GM19193 (cell line): ENCODE results near the gene TMEM245.
A peak's percentile ranks its signal among the peaks of the same experiment; 100 is the strongest.

Experiments
- POLR2A ChIP-seq: IDR thresholded peaks from 4 replicates; pipeline ENCODE4 v1.6.1; 2011; ENCODE audit not compliant: insufficient read depth, insufficient read length; ENCODE audit errors: extremely low read depth

TMEM245 gene

DNA sequence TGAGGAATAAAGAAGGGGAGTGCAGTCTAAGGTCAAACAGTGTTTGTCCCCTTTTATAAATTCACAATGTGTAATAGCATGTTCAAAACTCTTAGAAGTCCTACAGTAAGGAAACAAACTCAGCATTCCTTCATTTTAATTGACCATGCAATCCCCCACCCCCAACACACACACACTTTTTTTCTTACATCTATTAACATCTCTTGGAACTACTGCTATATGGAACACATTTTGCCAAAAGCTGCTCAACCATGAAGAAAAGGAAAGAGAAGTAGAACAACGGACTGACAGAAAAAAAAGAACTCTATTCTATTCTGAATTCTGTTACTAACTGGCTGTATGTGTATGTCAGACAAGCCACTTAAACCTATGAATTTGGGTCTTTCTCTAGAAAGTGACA, 103.6 kb downstream of the TMEM245 start:
- no peak for TF ChIP-seq POLR2A

GRCh38 chr9:109014608-109015280, 105.0 kb downstream of the TMEM245 start:
- no peak for TF ChIP-seq POLR2A

DNA sequence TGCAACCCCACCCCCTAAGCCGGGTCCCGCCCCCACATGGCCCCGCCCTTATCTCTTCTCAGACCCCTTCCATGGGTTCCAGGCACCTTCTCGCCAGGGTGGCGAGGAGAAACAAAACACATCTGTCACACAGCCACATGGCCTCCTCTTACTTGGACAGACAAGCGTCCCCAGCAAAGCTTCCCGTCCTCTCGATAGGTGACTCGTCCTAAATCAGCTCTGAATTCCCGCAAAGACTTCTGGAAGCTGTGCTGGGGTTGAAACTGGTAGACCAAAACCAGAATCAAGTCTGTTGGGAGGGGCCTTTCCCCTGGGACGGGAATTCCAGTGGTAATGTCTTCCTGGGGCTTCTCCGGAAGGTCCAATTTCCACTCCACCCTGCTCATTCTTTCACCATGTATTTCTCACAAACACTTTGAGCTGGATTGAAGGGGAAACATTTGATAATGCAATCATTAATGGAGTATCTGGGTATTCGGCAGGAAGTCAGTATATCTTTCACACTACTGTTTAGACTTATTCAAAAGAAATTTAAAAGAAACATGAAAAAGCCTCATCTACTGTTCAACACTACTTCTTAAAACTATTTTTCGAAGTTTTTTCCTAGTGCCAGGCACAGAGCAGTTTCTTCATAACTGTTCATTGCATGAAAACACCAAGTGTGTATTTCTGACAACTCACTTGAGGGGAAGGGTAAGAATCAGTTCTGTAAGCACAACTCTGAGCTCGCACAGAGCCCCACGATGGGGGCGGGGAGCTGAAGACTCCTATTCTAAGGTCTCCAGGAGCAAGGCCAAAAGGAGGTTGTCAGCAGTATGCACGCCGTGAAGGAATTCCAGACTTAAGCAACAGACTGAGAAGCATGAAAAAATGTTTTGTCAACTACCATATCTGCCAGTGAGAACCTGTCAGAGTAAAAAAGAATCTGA, 105.8 kb downstream of the TMEM245 start:
- TF ChIP-seq POLR2A = no peak

GRCh38 chr9:109012876-109013678, 106.7 kb downstream of the TMEM245 start, which contains the start of gene CTNNAL1:
CTNNAL1 (minus strand) TSS chr9:109013499; CDS start chr9:109013442, 57 bp downstream.
- peak; percentile 79 for TF ChIP-seq POLR2A

DNA sequence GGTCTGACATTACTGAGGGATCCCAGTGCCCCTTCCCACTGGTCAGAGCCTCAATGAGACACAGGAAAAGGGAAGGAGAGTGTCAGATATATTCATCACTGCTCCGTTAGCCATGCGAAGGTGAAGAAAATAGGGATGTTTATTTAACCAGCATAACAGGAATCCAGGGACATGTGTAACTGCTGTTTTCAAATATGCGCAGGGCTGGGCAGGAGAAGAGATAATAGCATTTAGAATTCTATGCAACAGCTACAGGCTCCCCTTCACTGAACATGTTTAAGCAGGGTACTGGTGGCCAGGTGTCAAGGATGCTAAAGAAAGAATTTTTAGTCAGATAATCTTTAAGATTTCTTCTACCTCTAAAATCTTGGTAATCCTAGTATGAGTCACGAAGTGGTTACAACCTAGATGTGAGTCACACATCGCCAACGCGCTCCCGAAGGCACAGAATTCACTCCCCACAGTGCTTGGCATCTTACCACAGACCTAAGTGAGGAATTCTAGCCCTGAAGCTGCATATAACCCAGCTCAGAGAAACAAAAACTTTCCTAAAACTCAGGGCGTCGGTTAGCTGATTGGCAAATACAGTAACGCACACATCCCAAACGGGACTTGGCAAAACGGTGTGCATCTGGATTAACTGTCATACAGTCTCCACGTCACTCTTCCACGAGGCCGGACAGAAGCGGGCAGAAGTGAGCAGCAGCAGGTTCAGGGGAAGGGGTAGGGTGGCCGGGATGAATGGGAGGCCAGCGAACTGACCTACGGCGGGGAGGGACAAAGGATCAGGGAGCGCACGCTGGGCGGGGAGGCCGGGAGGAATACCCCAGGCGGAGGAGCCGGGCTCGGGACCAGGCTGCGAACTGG, 107.5 kb downstream of the TMEM245 start:
- TF ChIP-seq POLR2A = no peak

DNA sequence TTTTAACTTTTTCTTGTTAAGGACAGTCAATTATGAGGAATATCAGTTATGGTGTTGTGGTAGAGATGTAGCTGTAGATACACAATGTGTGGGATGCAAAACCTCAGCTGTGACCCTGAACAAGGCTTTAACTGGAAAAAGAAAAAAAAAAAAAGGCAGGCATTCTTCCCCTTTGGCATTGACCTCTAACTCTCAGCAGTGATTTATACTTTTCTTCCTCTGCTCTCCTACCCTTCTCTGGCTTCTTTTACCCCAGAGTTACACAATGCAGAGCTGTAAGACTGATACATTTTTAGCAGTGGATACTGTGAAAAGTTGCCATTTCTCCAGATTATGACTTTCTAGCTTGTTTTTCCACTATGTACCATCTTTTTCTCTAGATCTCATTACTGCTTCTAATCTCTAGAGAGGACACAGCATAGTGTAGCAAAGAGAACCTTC, 108.5 kb downstream of the TMEM245 start:
- TF ChIP-seq POLR2A = no peak

DNA sequence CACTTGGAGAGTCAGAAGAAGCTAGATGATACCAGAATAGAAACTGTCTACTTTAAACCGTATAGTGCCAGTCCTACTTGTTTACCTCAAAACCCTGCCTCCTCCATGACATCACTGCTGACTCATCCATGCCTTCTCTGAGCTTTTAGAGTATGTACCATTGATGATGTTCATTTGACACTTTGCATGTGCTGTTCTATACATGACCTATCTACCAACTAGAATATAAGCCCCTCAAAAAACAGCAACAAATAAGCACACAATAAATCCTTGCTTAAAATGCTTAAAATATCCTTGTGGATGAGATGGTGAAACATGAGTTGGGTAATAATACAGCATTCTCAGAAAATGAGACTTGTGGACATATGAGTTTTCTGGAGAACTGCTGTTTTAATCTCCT, 109.0 kb downstream of the TMEM245 start:
- no peak for TF ChIP-seq POLR2A

- TF ChIP-seq POLR2A = no peak
Observed at GRCh38 chr9:109005678-109006077, 114.1 kb downstream of the TMEM245 start.

DNA sequence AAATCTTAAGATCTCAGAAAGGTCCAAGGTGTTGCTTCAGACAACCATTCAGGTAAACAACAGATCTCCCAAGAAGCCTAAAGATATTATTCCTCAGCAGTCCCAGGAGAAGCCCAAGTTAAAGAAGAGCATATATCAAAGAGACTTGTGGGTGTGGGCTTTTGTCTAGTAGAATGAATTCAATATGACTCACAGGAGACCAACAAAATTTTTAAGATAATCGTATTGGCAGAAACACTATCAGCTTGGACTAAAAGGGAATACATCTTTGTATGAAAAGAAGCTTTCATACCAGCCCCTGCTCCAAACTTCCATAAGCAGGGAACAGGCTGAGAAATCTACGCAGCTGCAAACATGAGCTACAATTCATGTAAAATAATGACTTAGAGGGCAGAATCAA, 116.6 kb downstream of the TMEM245 start:
- TF ChIP-seq POLR2A = no peak

DNA sequence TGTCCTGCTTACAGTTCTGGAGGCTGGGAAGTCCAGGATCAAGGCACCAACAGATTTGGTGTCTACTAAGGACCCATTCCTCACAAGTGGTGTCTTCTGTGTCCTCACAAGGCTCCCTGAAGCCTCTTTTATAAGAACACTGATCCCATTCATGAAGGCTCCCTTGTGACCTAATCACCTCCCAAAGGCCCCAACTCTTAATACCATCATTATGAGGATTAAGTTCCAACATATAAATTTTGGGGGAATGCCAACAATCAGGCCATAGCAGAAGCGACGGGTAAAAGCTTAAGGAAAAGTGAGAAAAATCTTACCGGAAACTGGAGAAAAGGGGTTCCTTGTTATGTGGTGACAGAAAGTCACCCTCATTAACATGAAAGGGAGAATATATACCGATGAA, 117.6 kb downstream of the TMEM245 start:
- TF ChIP-seq POLR2A = no peak

DNA sequence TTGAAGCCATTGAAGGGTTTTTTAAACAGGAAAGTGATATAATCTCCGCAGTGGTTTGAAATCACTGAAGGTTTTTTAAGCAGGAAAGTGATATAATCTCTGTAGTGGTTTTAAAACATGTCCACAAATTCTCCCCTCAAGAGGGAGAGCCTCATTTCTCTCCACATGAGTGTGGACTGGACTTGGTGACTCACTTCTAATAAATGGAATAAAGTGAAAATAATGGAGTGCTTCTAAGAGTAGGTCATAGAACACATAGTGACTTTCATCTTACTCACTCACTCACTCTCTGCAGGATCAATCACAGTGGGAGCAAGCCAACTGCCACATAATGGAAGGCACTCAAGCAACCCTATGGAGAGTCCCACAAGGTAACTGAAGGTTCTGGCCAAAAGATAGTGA, 118.5 kb downstream of the TMEM245 start:
- TF ChIP-seq POLR2A = no peak

GRCh38 chr9:108997112-108997511, 122.6 kb downstream of the TMEM245 start:
- no peak for TF ChIP-seq POLR2A

DNA sequence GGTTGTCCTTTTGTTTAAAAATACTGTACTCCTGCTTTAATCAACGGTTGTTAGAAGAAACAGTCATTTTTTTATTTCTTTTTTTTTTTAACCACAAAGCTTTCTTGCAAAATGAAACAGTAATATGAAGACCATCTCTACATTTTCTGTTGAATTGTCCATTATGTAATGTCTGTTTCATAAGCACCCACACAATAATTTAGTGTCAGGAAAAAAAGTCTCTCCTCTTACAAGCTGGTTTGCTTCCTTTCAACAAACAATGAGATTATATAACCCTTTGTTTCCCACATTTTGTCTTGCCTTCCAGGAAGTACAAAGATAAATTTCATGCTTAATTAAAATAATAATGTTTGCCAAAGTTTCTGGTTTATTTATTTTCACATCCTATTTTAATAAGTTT, 123.1 kb downstream of the TMEM245 start:
- TF ChIP-seq POLR2A = no peak

- no peak for TF ChIP-seq POLR2A
Observed at GRCh38 chr9:108994695-108995094, 125.1 kb downstream of the TMEM245 start.
